T-cell (primary cell): Measurements from ENCODE around the gene SHANK1. TPM values are rescaled to one million over a fixed set of nuclear protein-coding genes. Genes with fewer than 3 reads are reported as not detected.

Source experiments
- ATAC-seq, 4 experiments: fragments of 200-7000 bp in 3 of 4; fragments of 150-1000 bp in 1 of 4; cut with Tn5 transposase; replicated peaks in 1 of 4; 1 replicate in 3 of 4; 2 replicates in 1 of 4; pipeline ENCODE4 v1.10.0; 2021; ENCODE audit warnings: moderate library complexity in 3 of 4, mild to moderate bottlenecking in 2 of 4, moderate number of reproducible peaks in 1 of 4
- CTCF ChIA-PET, 2 donors: fragments of 300-600 bp; sonication (Branson Sonifier 250); formaldehyde crosslinking; loops; one replicate each; lab custom pipeline; 2022; ENCODE audit warnings: antibody characterized with exemption in 2 of 2; lab: Charles Lee
- POLR2A ChIA-PET, 2 donors: fragments of 300-600 bp; sonication (Branson Sonifier 250); formaldehyde crosslinking; loops; one replicate each; lab custom pipeline; 2022; ENCODE audit warnings: antibody characterized with exemption in 2 of 2; lab: Charles Lee
- DNase-seq, 35 experiments: peaks; one replicate each; pipeline versions ENCODE4 v3.0.0 to v3.0.0-alpha.2; 2013 to 2023
- H3K27ac ChIP-seq: one replicate; pipeline ENCODE4 v1.5.1; 2013; ENCODE audit warnings: low read length
- H3K27me3 ChIP-seq, 2 experiments: replicated peaks in 1 of 2; 1 replicate in 1 of 2; 2 replicates in 1 of 2; pipeline versions ENCODE4 v1.6.1 to v1.7.0; 2013; ENCODE audit warnings: low read length in 1 of 2, mixed read lengths in 1 of 2; ENCODE audit not compliant: control insufficient read depth in 2 of 2, insufficient read depth in 2 of 2; ENCODE audit errors: extremely low read depth in 1 of 2
- H3K36me3 ChIP-seq, 2 donors: 1 replicate in 1 of 2; 2 replicates in 1 of 2; pipeline versions ENCODE4 v1.6.1 to v1.7.0; 2013; ENCODE audit warnings: low read length in 1 of 2; ENCODE audit not compliant: control insufficient read depth in 2 of 2, insufficient read depth in 1 of 2; ENCODE audit errors: extremely low read depth in 1 of 2
- H3K4me1 ChIP-seq, 2 experiments: 1 replicate in 1 of 2; 2 replicates in 1 of 2; pipeline versions ENCODE4 v1.6.1 to v1.7.0; 2013; ENCODE audit warnings: low read length in 2 of 2, mixed read lengths in 1 of 2; ENCODE audit not compliant: insufficient read depth in 2 of 2, control insufficient read depth in 1 of 2; ENCODE audit errors: extremely low read depth in 1 of 2
- H3K4me3 ChIP-seq, 2 donors: 1 replicate in 1 of 2; 2 replicates in 1 of 2; pipeline versions ENCODE4 v1.5.1 to v1.7.0; 2013; ENCODE audit warnings: mild to moderate bottlenecking in 2 of 2, low read length in 1 of 2, moderate library complexity in 1 of 2; ENCODE audit not compliant: control insufficient read depth in 1 of 2; ENCODE audit errors: extremely low read depth in 1 of 2
- H3K9me3 ChIP-seq: 2 replicates; pipeline ENCODE4 v1.7.0; 2013
- H3K27ac Mint-ChIP-seq, 2 donors: one replicate each; pipeline ENCODE4 v1.8.0; 2020 to 2021; ENCODE audit warnings: mild to moderate bottlenecking in 2 of 2, mixed read lengths in 2 of 2
- H3K27me3 Mint-ChIP-seq, 2 donors: one replicate each; pipeline ENCODE4 v1.8.0; 2021 to 2022; ENCODE audit warnings: mixed read lengths in 2 of 2
- H3K36me3 Mint-ChIP-seq: one replicate; pipeline ENCODE4 v1.8.0; 2021; ENCODE audit warnings: mixed read lengths
- H3K4me1 Mint-ChIP-seq, 3 donors: one replicate each; pipeline ENCODE4 v1.8.0; 2020 to 2022; ENCODE audit warnings: mixed read lengths in 3 of 3, mild to moderate bottlenecking in 1 of 3
- H3K4me3 Mint-ChIP-seq, 3 donors: one replicate each; pipeline ENCODE4 v1.8.0; 2020 to 2022; ENCODE audit warnings: mild to moderate bottlenecking in 3 of 3, mixed read lengths in 3 of 3, moderate library complexity in 3 of 3
- H3K9me3 Mint-ChIP-seq, 3 donors: one replicate each; pipeline ENCODE4 v1.8.0; 2020 to 2022; ENCODE audit warnings: mixed read lengths in 3 of 3
- WGBS: methylation state at CpG from one replicate; pipeline ENCODE4 v1.1.5; 2013; ENCODE audit warnings: missing lambda C conversion rate; ENCODE audit not compliant: insufficient coverage; 5-methylcytosine and 5-hydroxymethylcytosine counted together
- total RNA-seq, 35 experiments: library from RNA in 6 of 35; stranded (reverse) in 6 of 35; fragments of 120-200 nt in 1 of 35; gene quantifications; one replicate each; pipeline versions ENCODE4 v1.2.1 to v1.2.4 and lab custom pipeline; 2013 to 2026

SHANK1 gene
- total RNA-seq, 5 donors from 2014 or later (not counting 1 experiment from before 2014, with no cell fraction given) = 0.06 to 3.3 (median 0.36) TPM

GRCh38 chr19:50654882-50655281 lies 64.7 kb downstream of the SHANK1 start:
- H3K4me3 Mint-ChIP-seq = no peak overlapping the region
- peaks cover 4 to 25% (median 16%) of the 10 kb centered on the region in 3 donors for H3K9me3 Mint-ChIP-seq
- Histone ChIP-seq H3K27ac (no peak overlapping the region), H3K9me3 (no peaks in the 10 kb centered on the region), H3K4me1 (peaks cover 0 to 18% of the 10 kb centered on the region in 2 experiments), H3K36me3 (no peaks in the 10 kb centered on the region), H3K27me3 (peaks cover 8 to 73% of the 10 kb centered on the region in 2 experiments), H3K4me3 (no peak overlapping the region)
- POLR2A ChIA-PET = no interaction called here
- CTCF ChIA-PET = no interaction called here
- peaks cover 66 to 68% of the 10 kb centered on the region in 2 donors for H3K27me3 Mint-ChIP-seq
- ATAC-seq (no peak), DNase-seq (no peak)
- H3K36me3 Mint-ChIP-seq = no peaks in the 10 kb centered on the region
- peaks cover 14 to 19% (median 17%) of the 10 kb centered on the region in 3 donors for H3K4me1 Mint-ChIP-seq
- H3K27ac Mint-ChIP-seq = no peak overlapping the region

DNA sequence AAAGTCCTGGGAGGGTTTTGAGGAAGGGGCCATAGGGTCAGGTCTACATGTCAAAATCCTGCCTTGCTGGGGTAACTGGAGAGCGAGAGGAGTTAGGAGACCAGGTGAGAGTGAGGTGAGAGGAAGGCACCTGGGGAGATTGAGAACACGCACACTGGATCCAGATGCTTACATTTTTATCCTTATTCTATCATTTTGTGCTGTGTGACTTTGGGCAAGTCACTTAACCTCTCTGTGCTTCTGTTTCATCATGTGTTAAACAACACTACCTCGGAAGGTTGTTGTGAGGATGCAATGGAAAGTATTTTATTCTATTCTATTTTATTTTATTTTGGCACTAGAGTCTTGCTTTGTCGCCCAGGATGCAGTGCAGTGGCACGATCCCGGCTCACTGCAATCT lies 66.9 kb downstream of the SHANK1 start:
- Mint-ChIP-seq H3K9me3 (peaks cover 4 to 23% (median 18%) of the 10 kb centered on the region in 3 donors), H3K36me3 (no peaks in the 10 kb centered on the region), H3K4me3 (no peak overlapping the region), H3K27ac (no peak overlapping the region), H3K4me1 (peaks cover 5 to 8% (median 5%) of the 10 kb centered on the region in 3 donors), H3K27me3 (peaks cover 66% of the 10 kb centered on the region in 2 donors)
- 100% methylated on average over 2 of the region's 6 CpGs for WGBS
- Histone ChIP-seq H3K4me1 (peaks cover 0 to 2% of the 10 kb centered on the region in 2 experiments), H3K27ac (no peak overlapping the region), H3K9me3 (no peaks in the 10 kb centered on the region), H3K36me3 (no peaks in the 10 kb centered on the region), H3K4me3 (no peak overlapping the region), H3K27me3 (peaks cover 6 to 73% of the 10 kb centered on the region in 2 experiments)
- POLR2A ChIA-PET = no interaction called here
- ATAC-seq = no peak
- DNase-seq = no peak
- CTCF ChIA-PET = no interaction called here

DNA sequence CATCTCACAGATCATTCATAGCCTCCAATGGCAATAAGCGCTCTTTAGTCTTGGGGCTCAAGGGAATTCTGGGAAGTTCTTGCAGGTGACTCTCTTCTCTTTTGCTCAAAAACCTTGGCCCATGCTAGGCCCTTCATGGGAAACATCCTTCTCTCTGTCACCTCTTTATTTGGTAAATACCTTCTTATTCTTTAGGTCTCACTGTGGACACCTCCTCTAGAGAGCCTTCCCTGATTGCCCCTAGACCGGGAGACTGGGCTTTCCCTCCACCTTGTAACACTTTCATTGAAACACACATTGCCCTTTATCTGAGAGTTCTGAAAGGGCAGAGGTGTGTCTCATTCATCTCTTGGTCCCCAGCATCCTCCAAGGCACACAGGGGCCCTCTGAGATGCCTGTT lies 68.4 kb downstream of the SHANK1 start:
- no CpG with 5 or more reads among the region's 2 CpGs for WGBS
- ChIA-PET CTCF (no interaction called here), POLR2A (no interaction called here)
- H3K4me3 Mint-ChIP-seq = no peak overlapping the region
- Histone ChIP-seq H3K27me3 (peaks cover 0 to 69% of the 10 kb centered on the region in 2 experiments), H3K36me3 (no peaks in the 10 kb centered on the region), H3K4me1 (no peaks in the 10 kb centered on the region), H3K27ac (no peak overlapping the region), H3K4me3 (no peak overlapping the region), H3K9me3 (no peaks in the 10 kb centered on the region)
- H3K27ac Mint-ChIP-seq = no peak overlapping the region
- peaks cover 58 to 59% of the 10 kb centered on the region in 2 donors for H3K27me3 Mint-ChIP-seq
- no peak for DNase-seq
- H3K4me1 Mint-ChIP-seq = no peaks in the 10 kb centered on the region
- peaks cover 0 to 16% (median 15%) of the 10 kb centered on the region in 3 donors for H3K9me3 Mint-ChIP-seq
- H3K36me3 Mint-ChIP-seq = no peaks in the 10 kb centered on the region
- ATAC-seq = no peak

DNA sequence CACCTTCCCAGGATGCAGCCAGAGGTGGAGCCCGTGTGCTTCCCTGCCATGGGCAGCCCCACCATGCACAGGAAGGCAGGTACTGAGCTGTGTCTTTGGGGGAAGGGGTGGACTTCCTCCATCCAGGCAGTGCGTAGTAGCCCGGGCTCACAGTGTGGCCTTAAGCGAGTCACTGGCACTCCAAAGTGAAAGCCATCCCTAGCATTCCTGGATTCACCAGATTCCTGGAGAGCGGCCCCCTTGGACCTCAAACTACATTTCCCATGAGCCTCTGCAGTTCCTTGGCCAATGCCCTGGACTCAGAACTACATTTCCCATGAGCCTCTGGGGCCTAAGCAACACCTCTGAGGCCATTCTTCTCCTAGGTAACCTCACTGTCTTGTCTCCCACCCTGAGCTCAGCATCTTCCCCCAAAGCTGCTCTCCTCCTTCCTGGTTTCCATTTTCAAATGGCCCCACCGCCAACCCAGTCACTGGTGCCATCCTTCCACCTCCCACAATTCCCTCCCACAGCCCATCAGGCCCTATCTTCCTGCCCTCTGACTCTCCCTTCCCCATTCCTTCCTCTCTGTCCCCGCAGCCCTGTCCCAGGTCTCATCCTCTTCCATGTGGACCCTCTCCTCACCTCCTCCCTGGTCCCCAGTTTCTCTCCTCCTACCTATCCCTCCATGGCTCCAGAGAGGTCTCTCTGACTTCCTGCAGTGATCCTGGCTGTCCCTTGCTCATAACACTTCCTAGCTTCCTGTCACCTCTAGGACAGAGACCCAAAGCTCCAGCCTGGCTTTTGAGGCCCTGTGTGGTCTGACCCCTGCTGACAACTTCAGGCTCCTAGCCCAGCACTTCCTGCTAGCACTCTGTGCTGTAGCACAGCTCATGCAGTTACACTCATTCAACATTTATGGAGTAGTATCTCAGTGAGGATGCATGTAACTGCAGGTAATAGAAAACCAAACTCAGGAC lies 69.9 kb downstream of the SHANK1 start, which contains the start of gene C19orf81:
TSS of gene C19orf81 (plus strand) at position 13 of the 959 bp plus-strand sequence. CDS start at position 13, 0 bp downstream.
- Mint-ChIP-seq H3K27ac (no peak within 1 kb of the TSS), H3K4me3 (no peak within 1 kb of the TSS), H3K9me3 (peaks cover 0 to 9% (median 8%) of the 10 kb centered on the region in 3 donors), H3K4me1 (no peaks in the 10 kb centered on the region), H3K27me3 (peaks cover 44 to 48% of the 10 kb centered on the region in 2 donors), H3K36me3 (no peaks in the 10 kb centered on the region)
- H3K27ac ChIP-seq = no peak within 1 kb of the TSS
- H3K36me3 ChIP-seq = no peaks in the 10 kb centered on the region
- DNase-seq = no peak
- H3K4me1 ChIP-seq = no peaks in the 10 kb centered on the region
- ChIA-PET POLR2A (no interaction called here), CTCF (no interaction called here)
- no peak for ATAC-seq
- H3K27me3 ChIP-seq = peaks cover 0 to 62% of the 10 kb centered on the region in 2 experiments
- no peaks in the 10 kb centered on the region for H3K9me3 ChIP-seq
- 43% methylated on average over 6 of the region's 7 CpGs for WGBS
- no peak within 1 kb of the TSS for H3K4me3 ChIP-seq

- no peak overlapping the region for H3K27ac Mint-ChIP-seq
- H3K4me3 Mint-ChIP-seq = no peak overlapping the region
- CTCF ChIA-PET = no interaction called here
- H3K36me3 ChIP-seq = no peaks in the 10 kb centered on the region
- peaks cover 0 to 59% of the 10 kb centered on the region in 2 experiments for H3K27me3 ChIP-seq
- no peak for ATAC-seq
- H3K4me1 ChIP-seq = no peaks in the 10 kb centered on the region
- no peak for DNase-seq
- 69% methylated on average over 3 of the region's 5 CpGs for WGBS
- H3K27me3 Mint-ChIP-seq = peaks cover 35 to 37% of the 10 kb centered on the region in 2 donors
- H3K9me3 Mint-ChIP-seq = peaks cover 0 to 8% (median 5%) of the 10 kb centered on the region in 3 donors
- H3K36me3 Mint-ChIP-seq = no peaks in the 10 kb centered on the region
- no peak overlapping the region for H3K4me3 ChIP-seq
- no peak overlapping the region for H3K27ac ChIP-seq
- no peaks in the 10 kb centered on the region for H3K9me3 ChIP-seq
- no peaks in the 10 kb centered on the region for H3K4me1 Mint-ChIP-seq
- POLR2A ChIA-PET = no interaction called here
Measured at GRCh38 chr19:50648659-50649058, 70.9 kb downstream of the SHANK1 start.

- no peaks in the 10 kb centered on the region for H3K36me3 Mint-ChIP-seq
- CTCF ChIA-PET = no interaction called here
- no peak for ATAC-seq
- POLR2A ChIA-PET = no interaction called here
- H3K9me3 Mint-ChIP-seq = peaks cover 0 to 8% (median 5%) of the 10 kb centered on the region in 3 donors
- Histone ChIP-seq H3K4me3 (no peak overlapping the region), H3K4me1 (no peaks in the 10 kb centered on the region), H3K36me3 (no peaks in the 10 kb centered on the region), H3K27ac (no peak overlapping the region), H3K9me3 (no peaks in the 10 kb centered on the region), H3K27me3 (peaks cover 0 to 57% of the 10 kb centered on the region in 2 experiments)
- H3K27ac Mint-ChIP-seq = no peak overlapping the region
- no peak overlapping the region for H3K4me3 Mint-ChIP-seq
- 58% methylated on average over 2 of the region's 10 CpGs for WGBS
- no peaks in the 10 kb centered on the region for H3K4me1 Mint-ChIP-seq
- peaks cover 31 to 33% of the 10 kb centered on the region in 2 donors for H3K27me3 Mint-ChIP-seq
- no peak for DNase-seq
Measured at GRCh38 chr19:50647879-50648615, 71.6 kb downstream of the SHANK1 start.
